Measurements from ENCODE around the gene RIPOR3.

Gene RIPOR3

DNA sequence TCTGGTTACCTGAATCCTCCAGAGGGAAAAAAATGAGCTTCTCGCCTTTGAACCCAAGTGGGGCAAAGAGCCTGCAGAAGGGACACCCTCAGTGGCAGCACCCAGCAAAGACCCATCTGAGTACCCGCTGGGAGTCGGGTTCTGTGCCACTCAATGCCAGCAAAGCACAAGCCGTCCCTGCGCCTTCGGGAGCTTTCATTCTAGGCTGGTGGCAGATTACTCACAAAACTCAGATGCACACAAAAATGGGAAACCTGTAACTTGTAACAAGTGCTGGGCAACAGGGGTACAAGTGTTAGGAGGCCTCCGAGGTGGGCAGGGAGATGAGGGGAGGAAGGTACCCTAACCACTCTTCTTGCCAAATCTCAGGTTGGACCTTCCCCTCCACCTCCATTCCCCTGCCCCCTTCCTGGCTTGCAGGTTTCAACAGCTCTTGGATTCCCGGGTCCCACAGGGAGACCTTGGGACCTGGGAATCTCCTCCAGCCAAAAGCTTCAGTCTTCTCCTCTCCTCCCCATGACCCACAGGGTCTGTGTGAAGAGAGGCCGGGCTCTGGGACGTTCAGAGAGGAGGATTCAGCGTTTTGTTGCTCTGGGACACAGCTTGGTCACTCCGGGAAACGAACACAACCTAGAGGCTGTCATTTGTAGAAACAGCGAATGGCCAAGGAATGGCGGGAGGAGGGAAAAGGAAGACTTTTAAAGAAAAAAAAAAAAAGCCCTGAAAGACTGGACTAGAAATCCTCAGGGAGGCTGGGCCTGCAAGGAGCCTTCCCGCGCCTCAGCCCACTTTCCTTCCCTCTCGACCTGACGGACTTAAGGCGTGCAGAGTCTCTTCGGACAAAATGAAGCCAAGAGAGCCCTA lies 38.8 kb upstream of the RIPOR3 start:
- Histone ChIP-seq H2AFZ (ENCODE audit: low read length, unreplicated experiment) (peak overlapping the region; percentile 86), H3K4me3 (ENCODE audit: low read depth, low read length) (peak overlapping the region; percentile 84), H3K36me3 (ENCODE audit: insufficient read depth, low read length) (no peaks in the 10 kb centered on the region), H3K4me1 (ENCODE audit: control insufficient read depth, insufficient read depth, low read length, unreplicated experiment) (peaks cover 5% of the 10 kb centered on the region), H3K27ac (ENCODE audit: low read depth, low read length) (no peak overlapping the region), H3K27me3 (ENCODE audit: insufficient read depth, low read length) (peaks cover 16% of the 10 kb centered on the region), H3K79me2 (ENCODE audit: control insufficient read depth, insufficient read depth, low read length, unreplicated experiment) (no peaks in the 10 kb centered on the region)

DNA sequence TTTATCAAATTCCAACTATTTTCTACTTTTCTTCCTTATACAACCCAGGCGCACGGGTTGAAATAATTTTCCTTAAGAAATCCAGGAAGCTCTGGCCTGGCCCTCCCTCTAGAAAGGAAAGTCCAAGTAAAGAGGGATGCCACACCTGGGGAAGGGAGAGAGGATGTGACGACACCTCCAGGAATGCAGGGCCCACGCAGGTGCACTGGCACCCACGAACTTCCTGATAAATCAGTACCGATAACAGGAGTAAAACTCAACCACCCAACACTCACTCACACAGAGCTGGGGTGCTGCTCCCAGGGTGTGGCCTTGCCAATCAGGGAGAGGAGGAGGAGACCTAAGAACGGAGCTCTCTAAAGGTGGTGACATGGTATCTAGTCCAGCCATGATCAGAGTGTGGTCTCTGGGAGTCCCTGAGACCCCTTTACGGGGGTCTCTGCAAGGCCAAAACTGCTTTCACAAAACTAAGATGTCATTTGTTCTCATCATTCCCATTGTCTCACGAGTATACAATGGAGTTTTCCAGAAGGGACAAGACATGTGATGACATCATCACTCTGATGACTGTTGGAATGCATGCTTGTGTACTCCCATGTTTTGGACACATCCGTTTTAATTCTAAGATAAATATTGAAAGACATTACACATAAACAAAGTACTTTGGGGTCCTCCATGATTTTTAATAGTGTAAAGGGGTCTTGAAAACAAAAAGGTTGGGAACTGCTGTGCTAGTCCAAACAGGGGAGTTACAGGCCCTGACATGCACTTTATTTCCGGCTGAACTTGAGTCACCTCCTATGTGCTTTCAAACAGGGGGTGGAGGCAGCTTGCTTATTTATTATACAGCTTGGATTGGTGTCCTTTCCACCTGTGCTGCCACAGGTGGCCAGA lies 37.9 kb upstream of the RIPOR3 start:
- H2AFZ ChIP-seq (ENCODE audit: low read length, unreplicated experiment), result no peak overlapping the region
- peaks cover 14% of the 10 kb centered on the region for H3K4me1 ChIP-seq (ENCODE audit: control insufficient read depth, insufficient read depth, low read length, unreplicated experiment)
- no peak overlapping the region for H3K27ac ChIP-seq (ENCODE audit: low read depth, low read length)
- no peaks in the 10 kb centered on the region for H3K79me2 ChIP-seq (ENCODE audit: control insufficient read depth, insufficient read depth, low read length, unreplicated experiment)
- no peak overlapping the region for H3K4me3 ChIP-seq (ENCODE audit: low read depth, low read length)
- H3K36me3 ChIP-seq (ENCODE audit: insufficient read depth, low read length), result no peaks in the 10 kb centered on the region
- peaks cover 16% of the 10 kb centered on the region for H3K27me3 ChIP-seq (ENCODE audit: insufficient read depth, low read length)

DNA sequence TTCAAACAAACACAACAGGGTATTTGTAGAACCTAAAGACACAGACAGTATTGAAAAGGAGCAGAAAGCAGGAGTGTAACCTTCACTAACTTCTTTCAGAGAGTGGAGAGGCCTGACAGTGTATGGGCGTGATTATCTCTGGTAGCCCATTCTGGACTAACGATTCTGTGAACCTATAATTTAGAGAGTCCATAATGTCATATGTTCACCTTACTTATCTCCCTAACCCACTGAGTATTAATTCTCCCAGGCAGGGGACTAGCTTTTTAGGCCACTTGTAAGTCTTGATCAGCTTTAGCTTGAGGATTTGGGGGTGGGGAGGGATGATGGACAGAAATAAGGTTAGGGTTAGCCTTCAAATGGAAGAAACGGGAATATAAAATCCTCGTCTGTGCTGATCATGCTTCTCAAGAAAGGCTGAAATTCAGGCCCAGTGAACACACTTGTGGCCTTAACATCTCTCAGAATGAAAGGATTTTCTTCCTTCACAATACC lies 37.2 kb upstream of the RIPOR3 start:
- peaks cover 16% of the 10 kb centered on the region for H3K27me3 ChIP-seq (ENCODE audit: insufficient read depth, low read length)
- H2AFZ ChIP-seq (ENCODE audit: low read length, unreplicated experiment), result no peak overlapping the region
- H3K27ac ChIP-seq (ENCODE audit: low read depth, low read length), result no peak overlapping the region
- peaks cover 16% of the 10 kb centered on the region for H3K4me1 ChIP-seq (ENCODE audit: control insufficient read depth, insufficient read depth, low read length, unreplicated experiment)
- H3K36me3 ChIP-seq (ENCODE audit: insufficient read depth, low read length), result no peaks in the 10 kb centered on the region
- H3K4me3 ChIP-seq (ENCODE audit: low read depth, low read length), result no peak overlapping the region
- no peaks in the 10 kb centered on the region for H3K79me2 ChIP-seq (ENCODE audit: control insufficient read depth, insufficient read depth, low read length, unreplicated experiment)

DNA sequence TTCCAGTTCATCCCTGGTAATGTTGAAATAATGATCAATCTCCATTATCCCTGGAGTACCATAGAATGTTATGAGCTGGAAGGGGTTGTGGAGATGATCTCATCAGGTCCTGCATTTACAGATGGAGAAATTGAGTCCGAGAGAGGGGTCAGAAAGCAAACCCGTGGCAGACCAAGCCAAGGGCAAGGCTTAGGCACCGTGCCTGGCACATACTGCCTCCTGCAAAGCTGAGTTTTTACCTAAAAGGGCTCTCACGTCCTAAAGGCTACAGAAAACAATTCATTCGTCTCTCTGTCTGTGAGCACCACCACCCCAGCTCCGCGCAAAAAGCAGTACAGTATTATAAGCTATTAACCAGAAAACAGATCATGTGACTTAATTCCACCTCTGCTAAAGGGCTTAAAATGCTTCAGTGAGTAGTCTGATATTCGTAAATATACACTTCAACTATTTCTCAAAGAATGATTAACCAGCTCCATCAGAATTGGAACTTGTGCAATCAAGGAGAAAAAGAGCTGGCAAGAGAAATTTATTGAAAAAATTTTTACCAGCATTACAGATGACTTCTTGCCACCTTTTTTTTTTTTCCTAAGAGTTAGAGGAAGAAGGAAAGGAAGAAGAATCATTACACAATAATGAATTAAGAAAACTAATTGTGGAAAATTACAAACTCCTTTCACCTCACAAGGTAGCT lies 36.6 kb upstream of the RIPOR3 start:
- no peak overlapping the region for H2AFZ ChIP-seq (ENCODE audit: low read length, unreplicated experiment)
- H3K27me3 ChIP-seq (ENCODE audit: insufficient read depth, low read length), result peaks cover 16% of the 10 kb centered on the region
- no peak overlapping the region for H3K27ac ChIP-seq (ENCODE audit: low read depth, low read length)
- no peaks in the 10 kb centered on the region for H3K79me2 ChIP-seq (ENCODE audit: control insufficient read depth, insufficient read depth, low read length, unreplicated experiment)
- no peak overlapping the region for H3K4me3 ChIP-seq (ENCODE audit: low read depth, low read length)
- no peaks in the 10 kb centered on the region for H3K36me3 ChIP-seq (ENCODE audit: insufficient read depth, low read length)
- H3K4me1 ChIP-seq (ENCODE audit: control insufficient read depth, insufficient read depth, low read length, unreplicated experiment), result peaks cover 16% of the 10 kb centered on the region

DNA sequence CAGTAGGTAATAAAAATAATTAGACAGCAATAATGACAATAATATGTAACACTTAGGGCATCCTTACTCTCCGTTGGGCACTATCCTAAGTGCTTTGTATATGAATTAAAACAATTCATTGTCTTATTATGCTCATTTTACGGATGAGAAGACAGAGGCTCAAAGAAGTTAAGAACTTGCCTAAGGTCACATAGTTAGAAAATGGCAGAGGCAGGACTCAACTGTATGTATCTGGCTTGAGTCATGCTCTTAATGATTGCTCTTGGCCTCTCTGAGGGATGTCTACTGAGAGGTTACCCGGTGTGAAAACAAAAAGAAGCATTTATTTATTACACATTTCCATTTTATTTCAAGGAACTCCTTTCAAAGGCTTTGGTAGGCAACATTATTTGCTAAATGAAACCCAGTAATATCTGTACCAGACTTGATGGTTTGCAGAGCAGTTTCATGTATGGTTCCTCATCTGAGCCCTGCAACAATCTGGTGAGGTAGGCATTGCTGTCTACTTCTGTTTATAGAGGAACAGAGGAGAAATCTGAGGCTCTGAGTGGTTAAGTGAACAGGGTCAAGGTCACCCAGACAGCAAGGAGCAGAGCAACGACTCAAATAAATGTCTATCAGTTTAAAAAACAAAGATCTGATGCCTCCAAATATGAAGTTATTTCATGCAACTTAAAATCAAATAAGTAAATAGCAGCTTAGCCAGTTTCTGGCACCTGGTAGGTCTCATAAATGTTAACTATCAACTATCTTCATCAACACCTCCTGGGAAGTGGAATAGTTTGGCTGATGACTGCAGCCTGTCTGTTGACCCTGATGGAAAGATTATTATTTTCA lies 35.8 kb upstream of the RIPOR3 start:
- H3K27ac ChIP-seq (ENCODE audit: low read depth, low read length), result no peak overlapping the region
- H2AFZ ChIP-seq (ENCODE audit: low read length, unreplicated experiment), result no peak overlapping the region
- H3K79me2 ChIP-seq (ENCODE audit: control insufficient read depth, insufficient read depth, low read length, unreplicated experiment), result no peaks in the 10 kb centered on the region
- H3K4me3 ChIP-seq (ENCODE audit: low read depth, low read length), result no peak overlapping the region
- peaks cover 9% of the 10 kb centered on the region for H3K27me3 ChIP-seq (ENCODE audit: insufficient read depth, low read length)
- H3K36me3 ChIP-seq (ENCODE audit: insufficient read depth, low read length), result no peaks in the 10 kb centered on the region
- peaks cover 16% of the 10 kb centered on the region for H3K4me1 ChIP-seq (ENCODE audit: control insufficient read depth, insufficient read depth, low read length, unreplicated experiment)

DNA sequence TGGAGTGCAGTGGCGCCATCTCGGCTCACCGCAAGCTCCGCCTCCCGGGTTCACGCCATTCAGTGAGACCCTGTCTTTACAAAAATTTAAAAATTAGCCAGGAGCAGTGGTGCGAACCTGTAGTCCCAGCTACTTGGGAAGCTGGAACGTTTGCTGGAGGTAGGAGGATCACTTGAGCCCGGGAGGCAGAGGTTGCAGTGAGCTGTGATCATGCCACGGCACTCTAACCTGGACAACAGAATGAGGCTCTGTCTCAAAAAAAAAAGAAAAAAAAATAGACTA lies 34.3 kb upstream of the RIPOR3 start:
- Histone ChIP-seq H3K4me1 (ENCODE audit: control insufficient read depth, insufficient read depth, low read length, unreplicated experiment) (peaks cover 16% of the 10 kb centered on the region), H3K4me3 (ENCODE audit: low read depth, low read length) (no peak overlapping the region), H3K27ac (ENCODE audit: low read depth, low read length) (no peak overlapping the region), H3K79me2 (ENCODE audit: control insufficient read depth, insufficient read depth, low read length, unreplicated experiment) (no peaks in the 10 kb centered on the region), H3K36me3 (ENCODE audit: insufficient read depth, low read length) (no peaks in the 10 kb centered on the region), H3K27me3 (ENCODE audit: insufficient read depth, low read length) (no peaks in the 10 kb centered on the region), H2AFZ (ENCODE audit: low read length, unreplicated experiment) (no peak overlapping the region)

DNA sequence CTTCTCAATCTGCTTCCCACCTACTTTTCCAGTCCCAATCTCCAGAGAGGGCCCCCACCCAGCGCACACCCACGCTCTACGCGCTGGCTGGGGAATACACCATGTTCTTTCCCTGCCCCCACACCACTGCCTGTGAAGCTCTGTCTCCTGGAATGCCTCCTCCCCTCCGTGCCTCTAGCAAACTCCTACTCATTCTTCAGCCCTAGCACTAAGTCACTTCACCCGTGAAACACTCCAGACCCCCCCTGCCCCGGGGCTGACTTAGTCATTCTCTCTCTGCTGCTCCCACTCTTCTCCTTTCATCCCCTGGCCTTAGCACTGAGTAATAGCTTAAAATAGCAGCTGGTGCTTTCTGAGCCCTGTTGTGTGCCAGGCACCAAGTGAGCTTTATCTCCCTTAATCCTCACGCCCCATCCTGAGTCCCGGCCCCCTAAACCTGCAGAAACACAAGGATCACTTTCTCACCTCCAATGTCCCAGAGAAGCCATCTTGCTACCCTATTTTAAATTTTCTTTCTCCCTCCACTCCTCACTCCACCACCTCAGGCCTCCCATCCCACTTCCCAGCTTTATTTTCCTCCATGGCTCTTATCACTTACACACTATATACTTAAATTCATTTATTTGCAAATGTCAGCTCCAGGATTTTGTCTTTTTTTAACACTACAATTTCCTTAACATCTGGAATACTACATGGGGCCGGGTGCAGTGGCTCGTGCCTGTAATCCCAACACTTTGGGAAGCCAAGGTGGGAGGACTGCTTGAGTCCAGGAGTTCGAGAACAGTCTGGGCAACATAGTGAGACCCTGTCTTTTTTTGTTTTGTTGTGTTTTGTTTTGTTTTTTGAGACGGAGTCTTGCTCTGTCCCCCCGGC lies 33.7 kb upstream of the RIPOR3 start:
- H3K79me2 ChIP-seq (ENCODE audit: control insufficient read depth, insufficient read depth, low read length, unreplicated experiment), result no peaks in the 10 kb centered on the region
- H3K4me3 ChIP-seq (ENCODE audit: low read depth, low read length), result peak overlapping the region; percentile 34; the same call in 1 of the 2 replicates
- H3K27ac ChIP-seq (ENCODE audit: low read depth, low read length), result peak overlapping the region; percentile 34
- peaks cover 16% of the 10 kb centered on the region for H3K4me1 ChIP-seq (ENCODE audit: control insufficient read depth, insufficient read depth, low read length, unreplicated experiment)
- no peaks in the 10 kb centered on the region for H3K36me3 ChIP-seq (ENCODE audit: insufficient read depth, low read length)
- peak overlapping the region; percentile 52 for H2AFZ ChIP-seq (ENCODE audit: low read length, unreplicated experiment)
- no peaks in the 10 kb centered on the region for H3K27me3 ChIP-seq (ENCODE audit: insufficient read depth, low read length)

DNA sequence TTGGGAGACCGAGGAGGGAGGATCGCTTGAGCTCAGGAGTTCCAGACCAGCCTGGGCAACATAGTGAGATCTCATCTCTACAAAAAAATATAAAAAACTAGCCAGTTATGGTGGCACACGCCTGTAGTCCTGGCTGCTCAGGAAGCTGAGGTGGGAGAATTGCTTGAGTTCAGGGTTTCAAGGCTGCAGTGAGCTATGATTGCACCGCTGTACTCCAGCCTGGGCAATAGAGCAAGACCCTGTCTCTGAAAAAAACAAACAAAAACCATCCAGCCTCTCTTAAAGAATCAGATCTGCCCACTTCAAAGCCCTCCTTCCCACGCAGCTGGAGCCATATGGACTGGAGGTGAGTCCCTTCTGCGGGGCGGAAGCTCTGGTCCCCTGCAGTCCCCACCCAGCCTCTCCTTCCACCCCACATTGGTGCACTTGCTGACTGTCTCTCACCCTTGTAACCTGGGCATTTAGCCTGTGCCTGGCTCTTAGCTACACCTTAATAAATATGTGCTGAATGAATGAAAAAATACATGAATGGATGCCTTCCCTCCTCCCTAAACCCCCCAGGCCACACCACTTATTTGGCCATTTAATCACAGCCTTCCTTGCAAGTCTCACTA lies 32.9 kb upstream of the RIPOR3 start:
- peak overlapping the region; percentile 52 for H2AFZ ChIP-seq (ENCODE audit: low read length, unreplicated experiment)
- no peaks in the 10 kb centered on the region for H3K79me2 ChIP-seq (ENCODE audit: control insufficient read depth, insufficient read depth, low read length, unreplicated experiment)
- 0 out of 2 replicates have a peak overlapping the region, but pooled peaks have one; percentile 34 for H3K4me3 ChIP-seq (ENCODE audit: low read depth, low read length)
- H3K4me1 ChIP-seq (ENCODE audit: control insufficient read depth, insufficient read depth, low read length, unreplicated experiment), result peaks cover 16% of the 10 kb centered on the region
- H3K27me3 ChIP-seq (ENCODE audit: insufficient read depth, low read length), result no peaks in the 10 kb centered on the region
- peak overlapping the region; percentile 15; the same call in 1 of the 2 replicates for H3K27ac ChIP-seq (ENCODE audit: low read depth, low read length)
- H3K36me3 ChIP-seq (ENCODE audit: insufficient read depth, low read length), result no peaks in the 10 kb centered on the region

DNA sequence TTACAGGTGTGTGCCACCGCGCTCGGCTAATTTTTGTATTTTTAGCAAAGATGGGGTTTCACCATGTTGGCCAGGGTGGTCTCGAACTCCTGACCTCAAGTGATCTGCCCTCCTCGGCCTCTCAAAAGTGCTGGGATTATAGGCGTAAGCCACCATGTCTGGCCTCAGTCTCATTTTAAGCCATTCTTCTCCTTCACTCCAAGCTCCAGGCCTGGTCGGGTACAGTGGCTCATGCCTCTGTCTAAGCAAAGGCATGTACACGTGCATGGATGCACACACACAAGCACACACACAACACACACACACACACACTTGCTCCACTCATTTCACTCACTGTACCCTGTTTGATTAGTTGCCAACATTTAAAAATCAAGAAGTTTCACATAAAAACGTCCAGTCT lies 32.3 kb upstream of the RIPOR3 start:
- Histone ChIP-seq H3K79me2 (ENCODE audit: control insufficient read depth, insufficient read depth, low read length, unreplicated experiment) (no peaks in the 10 kb centered on the region), H3K27ac (ENCODE audit: low read depth, low read length) (no peak overlapping the region), H3K4me1 (ENCODE audit: control insufficient read depth, insufficient read depth, low read length, unreplicated experiment) (peaks cover 16% of the 10 kb centered on the region), H3K4me3 (ENCODE audit: low read depth, low read length) (no peak overlapping the region), H2AFZ (ENCODE audit: low read length, unreplicated experiment) (no peak overlapping the region), H3K27me3 (ENCODE audit: insufficient read depth, low read length) (no peaks in the 10 kb centered on the region), H3K36me3 (ENCODE audit: insufficient read depth, low read length) (no peaks in the 10 kb centered on the region)

Data from ACC112 (cell line).